Measurements from ENCODE around the gene HCLS1. TPM values are rescaled to one million over a fixed set of nuclear protein-coding genes. Genes with fewer than 3 reads are reported as not detected.

The HCLS1 gene
- polyA plus RNA-seq, 1 of the 3 experiments (the other 2 are of a cell fraction): 0.23 TPM

GRCh38 chr3:121642601-121643314 lies 17.9 kb downstream of the HCLS1 start (continued):
- TF ChIP-seq RAD21 (IDR thresholded peaks at IDR 0.05; ENCODE audit: low read length) (no peak), TAF1 (IDR thresholded peaks at IDR 0.05; ENCODE audit: borderline replicate concordance, low read depth, low read length) (no peak), SMC3 (IDR thresholded peaks at IDR 0.05; ENCODE audit: low read depth, low read length) (no peak), JUND (IDR thresholded peaks at IDR 0.05) (no peak), MAX (IDR thresholded peaks at IDR 0.05; ENCODE audit: low read depth) (no peak), GABPA (IDR thresholded peaks at IDR 0.05; ENCODE audit: low read depth) (no peak), NRF1 (IDR thresholded peaks at IDR 0.05; ENCODE audit: low read depth, low read length) (no peak)

- CTCF ChIA-PET: interaction anchor here (2.0 kb wide), 1 partner anchor 37 kb away, joined by 4 read pairs; no protein-coding TSS in a partner anchor
- H2AFZ ChIP-seq (ENCODE audit: low read depth): no peak overlapping the region
Observed at GRCh38 chr3:121641127-121641526, 19.6 kb downstream of the HCLS1 start.

More at GRCh38 chr3:121641127-121641526, 19.6 kb downstream of the HCLS1 start:
- POLR2A ChIA-PET: no interaction called here
- H3F3A ChIP-seq (replicated peaks; ENCODE audit: insufficient read depth): no peaks in the 10 kb centered on the region
- no peaks in the 10 kb centered on the region for H4K20me1 ChIP-seq (ENCODE audit: insufficient read depth)
- no peaks in the 10 kb centered on the region for H3K9me3 ChIP-seq
- H3K27ac ChIP-seq (ENCODE audit: low read depth in 2 of 2, low read length in 1 of 2): no peak overlapping the region
- no peak overlapping the region for H3K4me3 ChIP-seq (ENCODE audit: low read depth in 2 of 2, low read length in 1 of 2)
- H3K9me2 ChIP-seq: no peaks in the 10 kb centered on the region
- H3K4me2 ChIP-seq: no peak overlapping the region
- no peak for DNase-seq
- H3K4me1 ChIP-seq (ENCODE audit: control insufficient read depth in 1 of 2, insufficient read depth in 2 of 2, low read depth in 1 of 2, low read length in 1 of 2): no peaks in the 10 kb centered on the region
- H3K36me3 ChIP-seq (replicated peaks in 1 of 2; ENCODE audit: control insufficient read depth in 1 of 2, insufficient read depth in 2 of 2, low read length in 1 of 2): no peaks in the 10 kb centered on the region
- H3K27me3 ChIP-seq (ENCODE audit: insufficient read depth): peaks cover 3% of the 10 kb centered on the region; the same call in 1 of the 2 replicates
- H3K9ac ChIP-seq: no peak overlapping the region
- H3K79me2 ChIP-seq (ENCODE audit: insufficient read depth): no peaks in the 10 kb centered on the region
- WGBS (ENCODE audit: low lambda C conversion rate): 31% methylated on average over 2 of the region's 2 CpGs
- TF ChIP-seq GABPA (IDR thresholded peaks at IDR 0.05; ENCODE audit: low read depth): no peak
- no peak for TF ChIP-seq TAF1 (IDR thresholded peaks at IDR 0.05; ENCODE audit: borderline replicate concordance, low read depth, low read length)
- TF ChIP-seq ZBTB33 (IDR thresholded peaks at IDR 0.05; ENCODE audit: borderline replicate concordance, low read depth): no peak
- no peak for TF ChIP-seq NRF1 (IDR thresholded peaks at IDR 0.05; ENCODE audit: low read depth, low read length)
- TF ChIP-seq USF2 (IDR thresholded peaks at IDR 0.05; ENCODE audit: borderline replicate concordance, low read depth, low read length): no peak
- TF ChIP-seq TCF12 (IDR thresholded peaks at IDR 0.05): no peak
